Neural cell (in vitro differentiated cells): Measurements from ENCODE around the gene NFE2. TPM values are rescaled to one million over a fixed set of nuclear protein-coding genes. Genes with fewer than 3 reads are reported as not detected.

ENCODE experiments used
- H2AFZ ChIP-seq: fragments of 200-600, 300-800 bp; sonication (generic), shearing (Covaris generic); 2 replicates; pipeline ENCODE4 v1.6.0; 2014; ENCODE audit warnings: low read depth, mild to moderate bottlenecking, antibody characterized with exemption, low read length, moderate library complexity
- H3F3A ChIP-seq: fragments of 200-600 bp; shearing (Covaris generic); 2 replicates; pipeline ENCODE4 v1.6.1; 2016; ENCODE audit warnings: mild to moderate bottlenecking, moderate library complexity, mixed read lengths, antibody characterized with exemption, low read length; ENCODE audit not compliant: insufficient read depth, poor library complexity, severe bottlenecking
- H3K27ac ChIP-seq: fragments of 200-600, 300-800 bp; sonication (generic), shearing (Covaris generic); 2 replicates; pipeline ENCODE4 v1.5.1; 2014; ENCODE audit warnings: mild to moderate bottlenecking, low read length, moderate library complexity
- H3K27me3 ChIP-seq: fragments of 300-800, 200-600 bp; sonication (generic), shearing (Covaris generic); 2 replicates; pipeline ENCODE4 v1.6.0; 2014; ENCODE audit warnings: mild to moderate bottlenecking, low read depth, low read length, moderate library complexity; ENCODE audit not compliant: insufficient read depth
- H3K36me3 ChIP-seq: fragments of 300-800, 200-600 bp; sonication (generic), shearing (Covaris generic); 2 replicates; pipeline ENCODE4 v1.5.1; 2014; ENCODE audit warnings: mild to moderate bottlenecking, antibody characterized with exemption, low read length, moderate library complexity; ENCODE audit not compliant: insufficient read depth
- H3K4me2 ChIP-seq: fragments of 300-800, 200-600 bp; sonication (generic), shearing (Covaris generic); 2 replicates; pipeline ENCODE4 v1.6.0; 2014; ENCODE audit warnings: mild to moderate bottlenecking, low read length
- H3K4me3 ChIP-seq: fragments of 300-800, 200-600 bp; sonication (generic), shearing (Covaris generic); 2 replicates; pipeline ENCODE4 v1.5.1; 2014; ENCODE audit warnings: mild to moderate bottlenecking, low read length, moderate library complexity
- H3K79me2 ChIP-seq: fragments of 200-600 bp; shearing (Covaris generic); replicated peaks from 2 replicates; pipeline ENCODE4 v1.6.0; 2014; ENCODE audit warnings: mild to moderate bottlenecking, low read length, moderate library complexity; ENCODE audit not compliant: insufficient read depth
- H3K9ac ChIP-seq: fragments of 300-800, 200-600 bp; sonication (generic), shearing (Covaris generic); 2 replicates; pipeline ENCODE4 v1.6.1; 2016; ENCODE audit warnings: mild to moderate bottlenecking, low read length, mixed read lengths
- H3K9me2 ChIP-seq: fragments of 200-600 bp; shearing (Covaris generic); 2 replicates; pipeline ENCODE4 v1.6.1; 2016; ENCODE audit warnings: mild to moderate bottlenecking, low read length, mixed read lengths; ENCODE audit not compliant: insufficient read depth
- H3K9me3 ChIP-seq: fragments of 200-600, 300-800 bp; sonication (generic), shearing (Covaris generic); 2 replicates; pipeline ENCODE4 v1.6.1; 2016; ENCODE audit warnings: mild to moderate bottlenecking, mixed run types, low read length, moderate library complexity, mixed read lengths
- H4K20me1 ChIP-seq: fragments of 200-600 bp; shearing (Covaris generic); 2 replicates; pipeline ENCODE4 v1.6.1; 2016; ENCODE audit warnings: mild to moderate bottlenecking, mixed run types; ENCODE audit not compliant: insufficient read depth
- CTCF ChIP-seq: fragments of 450-650 bp; IDR thresholded peaks from 2 replicates; pipeline ENCODE4 v1.5.1; 2014; ENCODE audit warnings: antibody characterized with exemption, mild to moderate bottlenecking, moderate library complexity; ENCODE audit not compliant: poor library complexity, severe bottlenecking
- EP300 ChIP-seq: fragments of 450-650 bp; conservative IDR thresholded peaks from 2 replicates; pipeline ENCODE4 v1.6.1; 2014; ENCODE audit warnings: antibody characterized with exemption, mild to moderate bottlenecking, moderate library complexity; ENCODE audit not compliant: poor library complexity, severe bottlenecking
- EZH2 ChIP-seq: fragments of 200-600, 300-800 bp; shearing (Covaris generic), sonication (generic); IDR thresholded peaks from 2 replicates; pipeline ENCODE4 v1.6.1; 2014; ENCODE audit warnings: antibody characterized with exemption, low read length, borderline replicate concordance, mild to moderate bottlenecking; ENCODE audit not compliant: insufficient read depth, poor library complexity, severe bottlenecking
- MXI1 ChIP-seq: fragments of 450-650 bp; conservative IDR thresholded peaks from 2 replicates; pipeline ENCODE4 v1.6.1; 2014; ENCODE audit warnings: antibody characterized with exemption, mild to moderate bottlenecking; ENCODE audit not compliant: poor library complexity, severe bottlenecking
- POLR2AphosphoS5 ChIP-seq: IDR thresholded peaks from 2 replicates; pipeline ENCODE4 v1.6.1; 2012
- RAD21 ChIP-seq: fragments of 450-650 bp; conservative IDR thresholded peaks from 2 replicates; pipeline ENCODE4 v1.6.1; 2014; ENCODE audit warnings: antibody characterized with exemption, mild to moderate bottlenecking, moderate library complexity
- REST ChIP-seq: IDR thresholded peaks from 2 replicates; pipeline ENCODE4 v1.6.1; 2012; ENCODE audit warnings: borderline replicate concordance
- SMC3 ChIP-seq: fragments of 450-650 bp; conservative IDR thresholded peaks from 2 replicates; pipeline ENCODE4 v1.6.1; 2014; ENCODE audit warnings: antibody characterized with exemption, mild to moderate bottlenecking, moderate library complexity; ENCODE audit not compliant: poor library complexity
- TAF1 ChIP-seq: IDR thresholded peaks from 2 replicates; pipeline ENCODE4 v1.6.1; 2012; ENCODE audit warnings: low read depth
- polyA plus RNA-seq: library from polyadenylated mRNA; depleted of rRNA; stranded (reverse); fragments of >200 nt; gene quantifications from 2 replicates; pipeline ENCODE4 v1.2.3, GENCODE V29; 2014

Gene NFE2
- polyA plus RNA-seq, 1 donor from 2014 or later, result not detected

GRCh38 chr12:54257332-54257731 lies 43.5 kb downstream of the NFE2 start:
- Histone ChIP-seq H3K9ac (no peak overlapping the region), H3K4me3 (peak overlapping the region; percentile 64), H3K27me3 (no peaks in the 10 kb centered on the region), H3F3A (peaks cover 12% of the 10 kb centered on the region), H3K9me3 (no peaks in the 10 kb centered on the region), H4K20me1 (no peaks in the 10 kb centered on the region), H3K79me2 (peaks cover 80% of the 10 kb centered on the region), H3K4me2 (peak overlapping the region; percentile 98), H3K36me3 (no peaks in the 10 kb centered on the region), H2AFZ (no peak overlapping the region), H3K9me2 (no peaks in the 10 kb centered on the region), H3K27ac (no peak overlapping the region)
- TF ChIP-seq RAD21 (no peak), MXI1 (no peak), CTCF (no peak), EZH2 (no peak)

- no peaks in the 10 kb centered on the region for H3F3A ChIP-seq
- TF ChIP-seq EP300 (no peak), SMC3 (no peak), RAD21 (no peak), EZH2 (no peak), MXI1 (no peak), POLR2AphosphoS5 (no peak), TAF1 (no peak), REST (no peak), CTCF (no peak)
- H3K36me3 ChIP-seq, result peaks cover 3% of the 10 kb centered on the region
- no peaks in the 10 kb centered on the region for H3K9me2 ChIP-seq
- no peak overlapping the region for H3K27ac ChIP-seq
- H3K79me2 ChIP-seq, result peaks cover 74% of the 10 kb centered on the region
- no peak overlapping the region for H3K4me3 ChIP-seq
- no peak overlapping the region for H3K9ac ChIP-seq
- no peaks in the 10 kb centered on the region for H4K20me1 ChIP-seq
- no peaks in the 10 kb centered on the region for H3K27me3 ChIP-seq
- no peak overlapping the region for H3K4me2 ChIP-seq
- no peaks in the 10 kb centered on the region for H3K9me3 ChIP-seq
- H2AFZ ChIP-seq, result no peak overlapping the region
Observed at GRCh38 chr12:54253240-54253639, 47.6 kb downstream of the NFE2 start.
